Measurements from ENCODE around the gene NECAB3.
A peak's percentile ranks its signal among the peaks of the same experiment; 100 is the strongest.

NECAB3 gene

DNA sequence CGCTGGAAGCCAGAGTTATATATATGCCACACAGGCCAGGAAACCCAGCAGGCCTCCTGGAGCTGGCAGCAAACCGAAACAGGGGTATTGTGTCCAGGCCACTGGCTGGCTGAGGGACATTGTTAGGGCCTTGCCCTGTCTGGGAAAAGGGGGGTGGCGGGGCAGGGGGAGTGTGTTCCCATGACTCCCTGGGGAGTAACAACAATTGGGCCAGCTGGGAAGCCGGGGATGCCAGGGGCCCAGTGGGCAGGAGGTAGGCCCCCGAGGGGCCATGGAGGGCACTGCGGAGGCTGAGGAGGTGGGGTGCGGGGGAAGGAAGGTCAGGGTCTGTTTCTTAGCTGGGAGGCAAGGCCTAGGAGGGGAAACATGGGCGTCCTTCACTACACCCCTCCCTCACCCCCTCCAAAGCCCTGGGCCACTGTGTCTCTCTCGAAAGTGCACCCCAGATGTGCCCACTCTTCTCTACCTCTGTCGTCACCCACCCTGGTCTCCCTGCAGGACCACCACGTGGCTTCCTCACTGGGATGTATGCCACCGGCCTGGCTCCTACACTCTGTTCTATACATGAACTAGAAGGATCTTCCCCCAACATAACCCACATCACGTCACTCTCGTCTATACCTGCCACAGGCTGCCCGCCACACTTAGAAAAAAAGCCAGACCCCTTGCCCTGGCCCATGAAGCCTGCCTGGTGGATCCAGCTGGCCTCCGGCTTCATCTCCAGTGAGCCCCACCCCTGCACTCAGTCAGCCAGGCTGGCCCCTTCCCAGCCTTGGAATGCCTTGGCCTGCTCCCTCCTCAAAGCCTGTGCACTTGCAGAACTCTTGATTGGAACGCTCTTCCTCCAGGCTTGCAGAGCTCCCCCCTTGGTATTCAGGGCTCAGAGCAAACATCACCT lies 19.8 kb upstream of the NECAB3 start:
- TF ChIP-seq, protein P1, sequence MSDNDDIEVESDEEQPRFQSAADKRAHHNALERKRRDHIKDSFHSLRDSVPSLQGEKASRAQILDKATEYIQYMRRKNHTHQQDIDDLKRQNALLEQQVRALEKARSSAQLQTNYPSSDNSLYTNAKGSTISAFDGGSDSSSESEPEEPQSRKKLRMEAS (IDR thresholded peaks at IDR 0.05) = peak; percentile 80
- no peak for TF ChIP-seq CREB1 (IDR thresholded peaks at IDR 0.05; ENCODE audit: low read depth)
- TF ChIP-seq EP300 (IDR thresholded peaks at IDR 0.05; ENCODE audit: borderline replicate concordance) = peak; percentile 97
- TF ChIP-seq, protein P2, sequence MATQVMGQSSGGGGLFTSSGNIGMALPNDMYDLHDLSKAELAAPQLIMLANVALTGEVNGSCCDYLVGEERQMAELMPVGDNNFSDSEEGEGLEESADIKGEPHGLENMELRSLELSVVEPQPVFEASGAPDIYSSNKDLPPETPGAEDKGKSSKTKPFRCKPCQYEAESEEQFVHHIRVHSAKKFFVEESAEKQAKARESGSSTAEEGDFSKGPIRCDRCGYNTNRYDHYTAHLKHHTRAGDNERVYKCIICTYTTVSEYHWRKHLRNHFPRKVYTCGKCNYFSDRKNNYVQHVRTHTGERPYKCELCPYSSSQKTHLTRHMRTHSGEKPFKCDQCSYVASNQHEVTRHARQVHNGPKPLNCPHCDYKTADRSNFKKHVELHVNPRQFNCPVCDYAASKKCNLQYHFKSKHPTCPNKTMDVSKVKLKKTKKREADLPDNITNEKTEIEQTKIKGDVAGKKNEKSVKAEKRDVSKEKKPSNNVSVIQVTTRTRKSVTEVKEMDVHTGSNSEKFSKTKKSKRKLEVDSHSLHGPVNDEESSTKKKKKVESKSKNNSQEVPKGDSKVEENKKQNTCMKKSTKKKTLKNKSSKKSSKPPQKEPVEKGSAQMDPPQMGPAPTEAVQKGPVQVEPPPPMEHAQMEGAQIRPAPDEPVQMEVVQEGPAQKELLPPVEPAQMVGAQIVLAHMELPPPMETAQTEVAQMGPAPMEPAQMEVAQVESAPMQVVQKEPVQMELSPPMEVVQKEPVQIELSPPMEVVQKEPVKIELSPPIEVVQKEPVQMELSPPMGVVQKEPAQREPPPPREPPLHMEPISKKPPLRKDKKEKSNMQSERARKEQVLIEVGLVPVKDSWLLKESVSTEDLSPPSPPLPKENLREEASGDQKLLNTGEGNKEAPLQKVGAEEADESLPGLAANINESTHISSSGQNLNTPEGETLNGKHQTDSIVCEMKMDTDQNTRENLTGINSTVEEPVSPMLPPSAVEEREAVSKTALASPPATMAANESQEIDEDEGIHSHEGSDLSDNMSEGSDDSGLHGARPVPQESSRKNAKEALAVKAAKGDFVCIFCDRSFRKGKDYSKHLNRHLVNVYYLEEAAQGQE (IDR thresholded peaks at IDR 0.05; ENCODE audit: low read depth) = no peak
- TF ChIP-seq TCF12 (IDR thresholded peaks at IDR 0.05; ENCODE audit: low read depth) = peak; percentile 98
- TF ChIP-seq TEAD4 (IDR thresholded peaks at IDR 0.05) = peak; percentile 79
- no peak; the same call in 1 of the 2 replicates for TF ChIP-seq RAD21 (IDR thresholded peaks at IDR 0.05; ENCODE audit: low read depth)
- TF ChIP-seq ZBTB7A (IDR thresholded peaks at IDR 0.05; ENCODE audit: low read depth) = peak; percentile 81
- TF ChIP-seq, protein P3, sequence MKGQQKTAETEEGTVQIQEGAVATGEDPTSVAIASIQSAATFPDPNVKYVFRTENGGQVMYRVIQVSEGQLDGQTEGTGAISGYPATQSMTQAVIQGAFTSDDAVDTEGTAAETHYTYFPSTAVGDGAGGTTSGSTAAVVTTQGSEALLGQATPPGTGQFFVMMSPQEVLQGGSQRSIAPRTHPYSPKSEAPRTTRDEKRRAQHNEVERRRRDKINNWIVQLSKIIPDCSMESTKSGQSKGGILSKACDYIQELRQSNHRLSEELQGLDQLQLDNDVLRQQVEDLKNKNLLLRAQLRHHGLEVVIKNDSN (IDR thresholded peaks at IDR 0.05) = no peak
- TF ChIP-seq YY1 (IDR thresholded peaks at IDR 0.05; ENCODE audit: low read depth) = no peak
- TF ChIP-seq TAF1 (IDR thresholded peaks at IDR 0.05; ENCODE audit: low read depth) = no peak
- peak; percentile 92 for TF ChIP-seq NFIC (IDR thresholded peaks at IDR 0.05)
- TF ChIP-seq CEBPB (IDR thresholded peaks at IDR 0.05) = no peak
- TF ChIP-seq EGR1 (IDR thresholded peaks at IDR 0.05) = peak; percentile 73; the same call in 1 of the 2 replicates
- peak; percentile 86 for TF ChIP-seq FOXM1 (IDR thresholded peaks at IDR 0.05; ENCODE audit: borderline replicate concordance, low read depth)

DNA sequence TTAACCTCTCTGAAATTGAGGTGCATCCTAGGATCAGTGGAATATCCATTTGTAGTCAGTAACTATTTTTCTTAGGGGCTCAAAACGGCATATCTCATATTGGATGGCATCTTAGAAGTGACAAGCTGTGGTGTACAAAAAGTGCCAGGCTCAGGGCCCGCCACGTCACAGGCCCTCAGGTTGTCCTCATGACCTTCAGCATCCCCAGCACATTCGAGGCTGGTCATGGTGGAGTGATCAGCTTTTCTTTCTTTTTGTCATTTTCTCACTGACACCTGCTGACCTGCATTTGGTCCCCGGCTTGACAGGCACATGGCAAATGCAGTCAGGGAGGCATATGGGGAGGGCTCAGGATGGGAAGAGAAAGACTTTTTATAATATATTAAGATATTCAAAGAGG lies 19.1 kb upstream of the NECAB3 start:
- TF ChIP-seq CREB1 (IDR thresholded peaks at IDR 0.05; ENCODE audit: low read depth) (peak; percentile 36; the same call in 1 of the 2 replicates), TCF12 (IDR thresholded peaks at IDR 0.05; ENCODE audit: low read depth) (no peak)

DNA sequence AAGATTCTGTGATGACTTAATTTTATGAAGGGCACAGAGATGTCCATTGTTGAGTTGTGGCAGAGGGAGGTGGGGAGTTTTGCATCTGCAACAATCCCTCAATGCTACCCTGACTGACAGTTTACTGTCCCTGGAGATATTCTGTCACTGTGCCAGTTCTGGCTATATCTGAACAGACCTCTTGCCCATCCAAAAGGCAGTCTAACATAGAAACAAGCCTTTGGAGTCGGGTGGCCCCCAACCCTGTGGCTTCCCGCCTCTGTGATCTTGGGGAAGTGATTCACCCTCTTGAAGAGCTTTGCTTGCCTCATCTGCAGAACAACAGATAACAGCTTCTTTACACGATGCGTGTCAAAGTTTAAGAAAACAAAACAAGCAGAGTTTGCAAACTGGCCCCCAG lies 15.7 kb upstream of the NECAB3 start:
- TF ChIP-seq, protein P2 (IDR thresholded peaks at IDR 0.05; ENCODE audit: low read depth) = no peak
- TF ChIP-seq, protein P1 (IDR thresholded peaks at IDR 0.05) = no peak
- no peak for TF ChIP-seq CEBPB (IDR thresholded peaks at IDR 0.05)
- no peak for TF ChIP-seq YY1 (IDR thresholded peaks at IDR 0.05; ENCODE audit: low read depth)
- no peak for TF ChIP-seq RAD21 (IDR thresholded peaks at IDR 0.05; ENCODE audit: low read depth)
- no peak for TF ChIP-seq ZBTB7A (IDR thresholded peaks at IDR 0.05; ENCODE audit: low read depth)
- TF ChIP-seq EP300 (IDR thresholded peaks at IDR 0.05; ENCODE audit: borderline replicate concordance) = no peak
- no peak for TF ChIP-seq TCF12 (IDR thresholded peaks at IDR 0.05; ENCODE audit: low read depth)
- no peak for TF ChIP-seq CREB1 (IDR thresholded peaks at IDR 0.05; ENCODE audit: low read depth)
- no peak for TF ChIP-seq TEAD4 (IDR thresholded peaks at IDR 0.05)
- TF ChIP-seq TAF1 (IDR thresholded peaks at IDR 0.05; ENCODE audit: low read depth) = no peak
- TF ChIP-seq EGR1 (IDR thresholded peaks at IDR 0.05) = no peak
- no peak for TF ChIP-seq NFIC (IDR thresholded peaks at IDR 0.05)
- TF ChIP-seq, protein P3 (IDR thresholded peaks at IDR 0.05) = no peak
- no peak for TF ChIP-seq FOXM1 (IDR thresholded peaks at IDR 0.05; ENCODE audit: borderline replicate concordance, low read depth)

DNA sequence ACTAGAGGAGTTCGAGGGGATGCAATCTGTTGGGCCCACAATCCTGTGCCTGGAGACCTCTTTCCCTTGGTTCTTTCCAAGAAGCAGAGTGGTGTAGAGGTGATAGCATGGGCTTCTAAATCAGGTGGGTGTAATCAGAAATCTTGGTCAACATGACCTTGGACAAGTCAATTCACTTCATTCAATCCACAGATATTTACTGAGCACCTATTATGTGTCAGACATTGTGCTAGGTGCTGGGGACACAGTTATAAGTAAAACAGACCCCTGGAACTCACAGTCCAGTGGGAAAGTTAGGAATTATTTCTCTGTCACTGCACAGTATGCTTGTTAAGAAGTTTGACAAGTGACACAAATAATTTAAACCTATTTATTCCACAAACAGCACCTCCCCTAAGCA lies 15.3 kb upstream of the NECAB3 start:
- TF ChIP-seq RAD21 (IDR thresholded peaks at IDR 0.05; ENCODE audit: low read depth) = no peak
- TF ChIP-seq, protein P1 (IDR thresholded peaks at IDR 0.05) = no peak
- no peak for TF ChIP-seq YY1 (IDR thresholded peaks at IDR 0.05; ENCODE audit: low read depth)
- no peak for TF ChIP-seq CREB1 (IDR thresholded peaks at IDR 0.05; ENCODE audit: low read depth)
- TF ChIP-seq FOXM1 (IDR thresholded peaks at IDR 0.05; ENCODE audit: borderline replicate concordance, low read depth) = no peak
- no peak for TF ChIP-seq EGR1 (IDR thresholded peaks at IDR 0.05)
- TF ChIP-seq, protein P3 (IDR thresholded peaks at IDR 0.05) = no peak
- no peak for TF ChIP-seq CEBPB (IDR thresholded peaks at IDR 0.05)
- no peak for TF ChIP-seq EP300 (IDR thresholded peaks at IDR 0.05; ENCODE audit: borderline replicate concordance)
- no peak for TF ChIP-seq TEAD4 (IDR thresholded peaks at IDR 0.05)
- TF ChIP-seq TCF12 (IDR thresholded peaks at IDR 0.05; ENCODE audit: low read depth) = no peak
- TF ChIP-seq, protein P2 (IDR thresholded peaks at IDR 0.05; ENCODE audit: low read depth) = no peak
- TF ChIP-seq ZBTB7A (IDR thresholded peaks at IDR 0.05; ENCODE audit: low read depth) = no peak
- no peak for TF ChIP-seq NFIC (IDR thresholded peaks at IDR 0.05)
- no peak for TF ChIP-seq TAF1 (IDR thresholded peaks at IDR 0.05; ENCODE audit: low read depth)

Measured in Ishikawa (cell line).